NCI-H2029 (cell line): ENCODE data around the gene PRUNE2.
A peak's percentile ranks its signal among the peaks of the same experiment; 100 is the strongest.

Experiments used
- DNase-seq: peaks from one replicate; lab custom pipeline; 2025; lab: John Stamatoyannopoulos, UW

Gene PRUNE2

GRCh38 chr9:76620581-76620980 lies 285.3 kb downstream of the PRUNE2 start:
- no peak for DNase-seq

GRCh38 chr9:76619640-76620039 lies 286.3 kb downstream of the PRUNE2 start:
- DNase-seq: no peak

- DNase-seq: no peak
Measured at GRCh38 chr9:76619197-76619596, 286.7 kb downstream of the PRUNE2 start.

GRCh38 chr9:76618762-76619161 lies 287.2 kb downstream of the PRUNE2 start:
- no peak for DNase-seq

- DNase-seq: no peak
Measured at GRCh38 chr9:76617497-76618175, 288.3 kb downstream of the PRUNE2 start.

GRCh38 chr9:76616780-76617179 lies 289.1 kb downstream of the PRUNE2 start:
- DNase-seq: no peak

GRCh38 chr9:76615177-76615603 lies 290.7 kb downstream of the PRUNE2 start:
- DNase-seq: no peak

- no peak for DNase-seq
Measured at GRCh38 chr9:76613974-76614373, 291.9 kb downstream of the PRUNE2 start.

GRCh38 chr9:76613150-76613781 lies 292.6 kb downstream of the PRUNE2 start:
- no peak for DNase-seq

- DNase-seq: no peak
Measured at GRCh38 chr9:76610011-76610352, 295.9 kb downstream of the PRUNE2 start.

- no peak for DNase-seq
Measured at GRCh38 chr9:76609285-76610010, 296.5 kb downstream of the PRUNE2 start.

GRCh38 chr9:76608575-76609273 lies 297.2 kb downstream of the PRUNE2 start:
- no peak for DNase-seq

GRCh38 chr9:76607730-76608436 lies 298.0 kb downstream of the PRUNE2 start:
- no peak for DNase-seq

GRCh38 chr9:76605321-76605900 lies 300.5 kb downstream of the PRUNE2 start:
- DNase-seq: no peak

- no peak for DNase-seq
Measured at GRCh38 chr9:76603931-76604570, 301.9 kb downstream of the PRUNE2 start.

GRCh38 chr9:76603448-76603895 lies 302.4 kb downstream of the PRUNE2 start:
- no peak for DNase-seq

- no peak for DNase-seq
Measured at GRCh38 chr9:76602199-76602598, 303.7 kb downstream of the PRUNE2 start.

GRCh38 chr9:76600007-76600615 lies 305.8 kb downstream of the PRUNE2 start:
- peak; percentile 48 for DNase-seq

- DNase-seq: no peak
Measured at GRCh38 chr9:76598981-76599380, 306.9 kb downstream of the PRUNE2 start.

GRCh38 chr9:76595645-76596044 lies 310.3 kb downstream of the PRUNE2 start:
- DNase-seq: no peak
